WTC11 (cell line): ENCODE results near the gene PLEKHB1.

Experiments
- E2F4 ChIP-seq: sonication (generic); formaldehyde crosslinking; IDR thresholded peaks from 2 replicates; pipeline ENCODE4 v1.8.1; 2022; ENCODE audit warnings: low read depth, mild to moderate bottlenecking, moderate library complexity, missing genetic modification reagents, borderline replicate concordance
- MYBL2 ChIP-seq: sonication (generic); formaldehyde crosslinking; IDR thresholded peaks from 2 replicates; pipeline ENCODE4 v1.8.1; 2023; ENCODE audit warnings: mild to moderate bottlenecking, moderate library complexity, missing genetic modification reagents
- ZNF138 ChIP-seq: sonication (generic); formaldehyde crosslinking; conservative IDR thresholded peaks from 2 replicates; pipeline ENCODE4 v1.8.1; 2022; ENCODE audit warnings: mild to moderate bottlenecking, moderate library complexity, missing genetic modification reagents
- TF ChIP-seq, protein P1 (sequence below): sonication (generic); formaldehyde crosslinking; IDR thresholded peaks from 2 replicates; pipeline ENCODE4 v1.8.1; 2023; ENCODE audit warnings: mild to moderate bottlenecking, missing genetic modification reagents, moderate library complexity
- TF ChIP-seq, protein P2 (sequence below): fragments of 200-600 bp; IDR thresholded peaks from 2 replicates; pipeline ENCODE4 v1.8.0; 2022; ENCODE audit warnings: antibody characterized with exemption

- TF ChIP-seq, protein P1, sequence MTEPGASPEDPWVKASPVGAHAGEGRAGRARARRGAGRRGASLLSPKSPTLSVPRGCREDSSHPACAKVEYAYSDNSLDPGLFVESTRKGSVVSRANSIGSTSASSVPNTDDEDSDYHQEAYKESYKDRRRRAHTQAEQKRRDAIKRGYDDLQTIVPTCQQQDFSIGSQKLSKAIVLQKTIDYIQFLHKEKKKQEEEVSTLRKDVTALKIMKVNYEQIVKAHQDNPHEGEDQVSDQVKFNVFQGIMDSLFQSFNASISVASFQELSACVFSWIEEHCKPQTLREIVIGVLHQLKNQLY = no peak
- TF ChIP-seq, protein P2, sequence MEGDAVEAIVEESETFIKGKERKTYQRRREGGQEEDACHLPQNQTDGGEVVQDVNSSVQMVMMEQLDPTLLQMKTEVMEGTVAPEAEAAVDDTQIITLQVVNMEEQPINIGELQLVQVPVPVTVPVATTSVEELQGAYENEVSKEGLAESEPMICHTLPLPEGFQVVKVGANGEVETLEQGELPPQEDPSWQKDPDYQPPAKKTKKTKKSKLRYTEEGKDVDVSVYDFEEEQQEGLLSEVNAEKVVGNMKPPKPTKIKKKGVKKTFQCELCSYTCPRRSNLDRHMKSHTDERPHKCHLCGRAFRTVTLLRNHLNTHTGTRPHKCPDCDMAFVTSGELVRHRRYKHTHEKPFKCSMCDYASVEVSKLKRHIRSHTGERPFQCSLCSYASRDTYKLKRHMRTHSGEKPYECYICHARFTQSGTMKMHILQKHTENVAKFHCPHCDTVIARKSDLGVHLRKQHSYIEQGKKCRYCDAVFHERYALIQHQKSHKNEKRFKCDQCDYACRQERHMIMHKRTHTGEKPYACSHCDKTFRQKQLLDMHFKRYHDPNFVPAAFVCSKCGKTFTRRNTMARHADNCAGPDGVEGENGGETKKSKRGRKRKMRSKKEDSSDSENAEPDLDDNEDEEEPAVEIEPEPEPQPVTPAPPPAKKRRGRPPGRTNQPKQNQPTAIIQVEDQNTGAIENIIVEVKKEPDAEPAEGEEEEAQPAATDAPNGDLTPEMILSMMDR = peak; percentile 91
- TF ChIP-seq E2F4 (CRISPR knock-in tag) = no peak
- TF ChIP-seq ZNF138 (CRISPR knock-in tag) = no peak
- no peak for TF ChIP-seq MYBL2 (CRISPR knock-in tag)
These were observed 14.8 kb downstream of the PLEKHB1 start for GRCh38 chr11:73661035-73661628.
